GM12878 (cell line): ENCODE results near the gene THEM4. TPM values are rescaled to one million over a fixed set of nuclear protein-coding genes. Genes with fewer than 3 reads are reported as not detected.

Experiments used
- BHLHE40 ChIP-seq, 2 experiments: fragments of 450-650 bp in 1 of 2; IDR thresholded peaks; 2 replicates each; pipeline ENCODE4 v1.6.1; 2011 to 2017; ENCODE audit warnings: low read depth in 2 of 2, borderline replicate concordance in 1 of 2, improper control_type of control experiment in 1 of 2, low read length in 1 of 2, mild to moderate bottlenecking in 1 of 2
- CHD1 ChIP-seq: IDR thresholded peaks from 2 replicates; pipeline ENCODE4 v1.6.1; 2012; ENCODE audit warnings: low read depth, low read length, improper control_type of control experiment
- CREB1 ChIP-seq: IDR thresholded peaks from 2 replicates; pipeline ENCODE4 v1.6.1; 2012; ENCODE audit warnings: low read depth, mild to moderate bottlenecking, inconsistent platforms
- CREM ChIP-seq: IDR thresholded peaks from 2 replicates; pipeline ENCODE4 v1.6.1; 2014; ENCODE audit warnings: antibody characterized with exemption, low read depth
- HDAC2 ChIP-seq: fragments of 200-600 bp; sonication (generic); IDR thresholded peaks from 2 replicates; pipeline ENCODE4 v1.6.1; 2017
- LARP7 ChIP-seq: fragments of 450-650 bp; IDR thresholded peaks from 2 replicates; pipeline ENCODE4 v1.6.1; 2017; ENCODE audit warnings: mild to moderate bottlenecking
- MEF2A ChIP-seq: IDR thresholded peaks from 2 replicates; pipeline ENCODE4 v1.6.1; 2011; ENCODE audit warnings: low read depth, mild to moderate bottlenecking, low read length, moderate library complexity; ENCODE audit not compliant: insufficient read depth
- NBN ChIP-seq: fragments of 450-650 bp; IDR thresholded peaks from 2 replicates; pipeline ENCODE4 v1.6.1; 2016
- POLR2AphosphoS5 ChIP-seq: IDR thresholded peaks from 2 replicates; pipeline ENCODE4 v1.6.1; 2011; ENCODE audit warnings: mild to moderate bottlenecking, low read length, inconsistent platforms
- RAD21 ChIP-seq: IDR thresholded peaks from 2 replicates; pipeline ENCODE4 v1.6.1; 2011; ENCODE audit warnings: mild to moderate bottlenecking, low read depth, low read length, moderate library complexity; ENCODE audit not compliant: insufficient read depth
- SMARCA5 ChIP-seq: fragments of 450-650 bp; IDR thresholded peaks from 2 replicates; pipeline ENCODE4 v1.6.1; 2017; ENCODE audit warnings: mild to moderate bottlenecking
- SMC3 ChIP-seq: IDR thresholded peaks from 2 replicates; pipeline ENCODE4 v1.6.1; 2011; ENCODE audit warnings: low read length, improper control_type of control experiment, borderline replicate concordance
- TBL1XR1 ChIP-seq: IDR thresholded peaks from 2 replicates; pipeline ENCODE4 v1.6.1; 2012; ENCODE audit warnings: low read depth, low read length, improper control_type of control experiment
- polyA plus RNA-seq, 11 experiments: library from polyadenylated mRNA; depleted of rRNA in 4 of 11; unstranded in 6 of 11; stranded (reverse) in 5 of 11; fragments of >200 nt; fragmentation: Nextera tagmentation in 4 of 11; fragmentation: Illumina TruSeq in 1 of 11; extraction: Ambion mirVana in 4 of 11; extraction: Trizol in 1 of 11; gene quantifications; 1 replicate in 1 of 11; 2 replicates in 10 of 11; pipeline versions ENCODE4 v1.2.1 to v1.2.3, GENCODE V29; 2011 to 2016; ENCODE audit warnings: inconsistent platforms in 2 of 11, missing spikeins in 2 of 11, low read depth in 1 of 11
- total RNA-seq, 4 experiments: library from RNA; depleted of rRNA in 3 of 4; stranded (reverse); fragments of >200 nt in 3 of 4; fragmentation: Illumina TruSeq in 1 of 4; extraction: Trizol in 1 of 4; gene quantifications; 2 replicates each; pipeline versions ENCODE4 v1.2.1 to v1.2.3, GENCODE V29; 2013 to 2021
- TF ChIP-seq, protein P1 (sequence below): IDR thresholded peaks from 2 replicates; pipeline ENCODE4 v1.6.1; 2012; ENCODE audit warnings: low read depth, low read length, improper control_type of control experiment
- TF ChIP-seq, protein P2 (sequence below): fragments of 450-650 bp; IDR thresholded peaks from 2 replicates; pipeline ENCODE4 v1.6.1; 2017; ENCODE audit warnings: mild to moderate bottlenecking, low read depth, inconsistent platforms; ENCODE audit not compliant: poor library complexity, severe bottlenecking
- TF ChIP-seq, protein P3 (sequence below): fragments of 450-650 bp; IDR thresholded peaks from 2 replicates; pipeline ENCODE4 v1.6.1; 2016; ENCODE audit warnings: mild to moderate bottlenecking
- TF ChIP-seq, protein P4 (sequence below): fragments of 450-650 bp; IDR thresholded peaks from 2 replicates; pipeline ENCODE4 v1.6.1; 2017; ENCODE audit warnings: mild to moderate bottlenecking, moderate library complexity

THEM4 gene
- total and polyA plus RNA-seq, 10 of the 15 experiments (the other 5 are each of a cell fraction or from before 2014, with no cell fraction given) = 3.4 to 30.8 (median 17.9) TPM

DNA sequence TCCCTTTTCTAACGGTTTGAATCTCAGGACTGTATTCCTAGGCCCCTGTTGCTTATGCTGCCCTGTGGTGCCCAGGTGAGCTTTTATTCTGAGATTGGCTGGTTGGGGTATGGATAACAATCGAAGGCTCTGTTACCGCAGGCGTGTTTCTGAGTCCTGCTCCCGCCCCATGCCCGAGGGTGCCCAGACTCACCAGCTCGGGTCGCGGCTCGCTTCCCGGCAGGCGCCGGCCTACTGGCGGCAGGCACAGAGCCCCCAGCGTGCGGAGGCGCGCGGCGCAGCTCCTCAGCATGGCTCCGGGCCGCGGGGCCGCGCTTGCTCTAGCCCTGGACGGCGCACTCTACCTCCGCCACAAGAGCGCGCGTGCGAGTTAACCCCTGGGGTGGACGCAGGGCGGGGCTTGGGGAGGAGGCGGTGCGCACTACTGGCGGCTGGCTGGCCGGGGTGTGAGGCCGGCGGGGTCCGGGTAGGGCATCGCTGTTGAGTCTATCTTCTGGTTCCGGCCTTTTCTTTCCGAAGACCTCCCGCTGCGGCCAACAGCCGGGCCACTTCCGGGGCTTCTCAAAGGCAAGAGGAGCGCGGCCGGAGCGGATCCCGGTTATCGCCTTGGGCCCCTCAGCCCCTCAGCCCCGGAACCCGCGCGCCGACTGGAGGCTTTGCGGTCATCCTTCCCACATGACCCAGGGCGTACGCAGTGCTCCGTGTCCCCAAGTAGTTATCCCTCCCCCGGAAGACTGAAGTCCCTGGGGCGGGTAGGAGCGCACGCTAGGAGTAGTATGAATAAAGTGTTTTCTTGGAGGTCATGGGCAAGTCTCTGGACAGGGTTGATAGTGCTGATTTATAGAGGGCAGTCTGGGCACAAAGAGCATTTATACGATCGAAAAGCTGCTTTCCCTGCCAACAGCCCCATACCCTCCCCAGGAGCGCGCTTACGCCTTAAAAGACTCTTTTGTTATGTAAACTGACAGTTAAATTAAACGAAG is at the start of gene THEM4 (continued):
- peak; percentile 79 for TF ChIP-seq POLR2AphosphoS5
- TF ChIP-seq, protein P1, sequence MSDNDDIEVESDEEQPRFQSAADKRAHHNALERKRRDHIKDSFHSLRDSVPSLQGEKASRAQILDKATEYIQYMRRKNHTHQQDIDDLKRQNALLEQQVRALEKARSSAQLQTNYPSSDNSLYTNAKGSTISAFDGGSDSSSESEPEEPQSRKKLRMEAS = peak; percentile 68; the same call in 1 of the 2 replicates
- TF ChIP-seq CREM = peak; percentile 73
- TF ChIP-seq, protein P2, sequence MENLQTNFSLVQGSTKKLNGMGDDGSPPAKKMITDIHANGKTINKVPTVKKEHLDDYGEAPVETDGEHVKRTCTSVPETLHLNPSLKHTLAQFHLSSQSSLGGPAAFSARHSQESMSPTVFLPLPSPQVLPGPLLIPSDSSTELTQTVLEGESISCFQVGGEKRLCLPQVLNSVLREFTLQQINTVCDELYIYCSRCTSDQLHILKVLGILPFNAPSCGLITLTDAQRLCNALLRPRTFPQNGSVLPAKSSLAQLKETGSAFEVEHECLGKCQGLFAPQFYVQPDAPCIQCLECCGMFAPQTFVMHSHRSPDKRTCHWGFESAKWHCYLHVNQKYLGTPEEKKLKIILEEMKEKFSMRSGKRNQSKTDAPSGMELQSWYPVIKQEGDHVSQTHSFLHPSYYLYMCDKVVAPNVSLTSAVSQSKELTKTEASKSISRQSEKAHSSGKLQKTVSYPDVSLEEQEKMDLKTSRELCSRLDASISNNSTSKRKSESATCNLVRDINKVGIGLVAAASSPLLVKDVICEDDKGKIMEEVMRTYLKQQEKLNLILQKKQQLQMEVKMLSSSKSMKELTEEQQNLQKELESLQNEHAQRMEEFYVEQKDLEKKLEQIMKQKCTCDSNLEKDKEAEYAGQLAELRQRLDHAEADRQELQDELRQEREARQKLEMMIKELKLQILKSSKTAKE = no peak
- TF ChIP-seq, protein P3, sequence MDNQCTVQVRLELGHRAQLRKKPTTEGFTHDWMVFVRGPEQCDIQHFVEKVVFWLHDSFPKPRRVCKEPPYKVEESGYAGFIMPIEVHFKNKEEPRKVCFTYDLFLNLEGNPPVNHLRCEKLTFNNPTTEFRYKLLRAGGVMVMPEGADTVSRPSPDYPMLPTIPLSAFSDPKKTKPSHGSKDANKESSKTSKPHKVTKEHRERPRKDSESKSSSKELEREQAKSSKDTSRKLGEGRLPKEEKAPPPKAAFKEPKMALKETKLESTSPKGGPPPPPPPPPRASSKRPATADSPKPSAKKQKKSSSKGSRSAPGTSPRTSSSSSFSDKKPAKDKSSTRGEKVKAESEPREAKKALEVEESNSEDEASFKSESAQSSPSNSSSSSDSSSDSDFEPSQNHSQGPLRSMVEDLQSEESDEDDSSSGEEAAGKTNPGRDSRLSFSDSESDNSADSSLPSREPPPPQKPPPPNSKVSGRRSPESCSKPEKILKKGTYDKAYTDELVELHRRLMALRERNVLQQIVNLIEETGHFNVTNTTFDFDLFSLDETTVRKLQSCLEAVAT = peak; percentile 76
- peak; percentile 65 to 89 for TF ChIP-seq BHLHE40 (IDR thresholded peaks at IDR 0.05; ENCODE audit: borderline replicate concordance in 1 of 2, low read depth in 2 of 2, low read length in 1 of 2)
- TF ChIP-seq HDAC2 = no peak
- TF ChIP-seq CREB1 = peak; percentile 79
- TF ChIP-seq CHD1 = no peak
- TF ChIP-seq, protein P4, sequence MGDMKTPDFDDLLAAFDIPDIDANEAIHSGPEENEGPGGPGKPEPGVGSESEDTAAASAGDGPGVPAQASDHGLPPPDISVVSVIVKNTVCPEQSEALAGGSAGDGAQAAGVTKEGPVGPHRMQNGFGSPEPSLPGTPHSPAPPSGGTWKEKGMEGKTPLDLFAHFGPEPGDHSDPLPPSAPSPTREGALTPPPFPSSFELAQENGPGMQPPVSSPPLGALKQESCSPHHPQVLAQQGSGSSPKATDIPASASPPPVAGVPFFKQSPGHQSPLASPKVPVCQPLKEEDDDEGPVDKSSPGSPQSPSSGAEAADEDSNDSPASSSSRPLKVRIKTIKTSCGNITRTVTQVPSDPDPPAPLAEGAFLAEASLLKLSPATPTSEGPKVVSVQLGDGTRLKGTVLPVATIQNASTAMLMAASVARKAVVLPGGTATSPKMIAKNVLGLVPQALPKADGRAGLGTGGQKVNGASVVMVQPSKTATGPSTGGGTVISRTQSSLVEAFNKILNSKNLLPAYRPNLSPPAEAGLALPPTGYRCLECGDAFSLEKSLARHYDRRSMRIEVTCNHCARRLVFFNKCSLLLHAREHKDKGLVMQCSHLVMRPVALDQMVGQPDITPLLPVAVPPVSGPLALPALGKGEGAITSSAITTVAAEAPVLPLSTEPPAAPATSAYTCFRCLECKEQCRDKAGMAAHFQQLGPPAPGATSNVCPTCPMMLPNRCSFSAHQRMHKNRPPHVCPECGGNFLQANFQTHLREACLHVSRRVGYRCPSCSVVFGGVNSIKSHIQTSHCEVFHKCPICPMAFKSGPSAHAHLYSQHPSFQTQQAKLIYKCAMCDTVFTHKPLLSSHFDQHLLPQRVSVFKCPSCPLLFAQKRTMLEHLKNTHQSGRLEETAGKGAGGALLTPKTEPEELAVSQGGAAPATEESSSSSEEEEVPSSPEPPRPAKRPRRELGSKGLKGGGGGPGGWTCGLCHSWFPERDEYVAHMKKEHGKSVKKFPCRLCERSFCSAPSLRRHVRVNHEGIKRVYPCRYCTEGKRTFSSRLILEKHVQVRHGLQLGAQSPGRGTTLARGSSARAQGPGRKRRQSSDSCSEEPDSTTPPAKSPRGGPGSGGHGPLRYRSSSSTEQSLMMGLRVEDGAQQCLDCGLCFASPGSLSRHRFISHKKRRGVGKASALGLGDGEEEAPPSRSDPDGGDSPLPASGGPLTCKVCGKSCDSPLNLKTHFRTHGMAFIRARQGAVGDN = peak; percentile 86
- TF ChIP-seq LARP7 = peak; percentile 76
- TF ChIP-seq RAD21 = peak; percentile 37; the same call in 1 of the 2 replicates
- no peak; the same call in 1 of the 2 replicates for TF ChIP-seq SMC3
- peak; percentile 69; the same call in 1 of the 2 replicates for TF ChIP-seq NBN
- TF ChIP-seq SMARCA5 = peak; percentile 79; the same call in 1 of the 2 replicates
- peak; percentile 27; the same call in 1 of the 2 replicates for TF ChIP-seq TBL1XR1
- TF ChIP-seq MEF2A = peak; percentile 16; the same call in 1 of the 2 replicates
